ENCODE data around the gene CASP3.
A peak's percentile ranks its signal among the peaks of the same experiment; 100 is the strongest.
"Not testable (repeated sequence)": the region's sequence is repeated elsewhere in the genome, so short reads cannot be mapped to it uniquely, and the experiment has no call there.

CASP3 gene

DNA sequence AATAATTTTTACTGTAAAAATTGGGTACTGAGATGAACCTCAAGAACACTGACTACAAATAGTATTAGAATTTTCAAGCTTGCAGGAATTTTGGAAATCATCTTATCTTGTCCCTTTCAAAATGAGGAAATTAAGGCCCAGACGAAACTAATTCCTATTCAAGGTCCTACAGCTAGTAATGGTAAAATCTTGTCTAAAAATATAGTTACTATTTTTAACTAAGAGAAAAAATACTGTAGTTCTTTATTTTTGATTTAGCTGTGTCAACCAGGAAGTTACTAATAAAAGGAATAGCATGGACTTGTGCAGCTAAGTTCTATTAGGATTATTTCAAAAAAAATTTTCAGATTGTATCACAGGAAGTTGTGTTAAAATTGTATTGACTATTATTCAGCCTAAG lies 13.0 kb upstream of the CASP3 start:
- DNase-seq, result no peak

DNA sequence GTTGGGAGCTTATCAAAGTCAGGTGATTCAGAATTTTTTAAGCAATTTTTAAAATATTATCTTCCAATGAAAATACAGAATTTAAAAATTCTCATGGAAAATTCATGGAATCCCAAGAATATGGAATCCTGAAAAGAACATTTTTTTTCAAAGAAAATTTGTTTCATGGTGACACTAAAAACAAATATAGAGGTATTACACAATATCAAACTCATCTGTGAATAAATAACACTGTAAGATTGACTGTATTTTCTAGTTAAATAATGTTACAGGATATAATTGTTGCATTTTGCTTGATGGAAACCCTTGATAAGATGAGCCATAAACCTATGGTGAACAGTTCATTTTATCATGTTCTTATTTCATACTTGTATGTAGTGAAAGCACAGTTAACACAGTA lies 11.7 kb upstream of the CASP3 start:
- DNase-seq, result no peak

DNA sequence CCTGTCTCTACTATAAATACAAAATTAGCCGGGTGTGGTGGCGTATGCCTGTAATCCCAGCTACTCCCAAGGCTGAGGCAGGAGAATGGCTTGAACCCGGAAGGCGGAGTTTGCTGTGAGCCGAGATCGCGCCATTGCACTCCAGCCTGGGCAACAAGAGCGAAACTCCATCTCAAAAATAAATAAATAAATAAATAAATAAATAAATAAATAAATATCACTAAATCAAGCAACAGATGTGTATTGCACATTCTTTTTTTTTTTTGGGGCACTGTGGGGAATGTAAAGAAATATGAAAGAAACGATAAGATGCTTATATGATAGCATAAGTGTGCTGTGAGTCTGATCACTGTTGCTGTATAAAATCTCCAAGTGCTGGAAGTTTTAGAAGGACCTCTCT lies 8.6 kb upstream of the CASP3 start:
- not testable (repeated sequence) for DNase-seq

DNA sequence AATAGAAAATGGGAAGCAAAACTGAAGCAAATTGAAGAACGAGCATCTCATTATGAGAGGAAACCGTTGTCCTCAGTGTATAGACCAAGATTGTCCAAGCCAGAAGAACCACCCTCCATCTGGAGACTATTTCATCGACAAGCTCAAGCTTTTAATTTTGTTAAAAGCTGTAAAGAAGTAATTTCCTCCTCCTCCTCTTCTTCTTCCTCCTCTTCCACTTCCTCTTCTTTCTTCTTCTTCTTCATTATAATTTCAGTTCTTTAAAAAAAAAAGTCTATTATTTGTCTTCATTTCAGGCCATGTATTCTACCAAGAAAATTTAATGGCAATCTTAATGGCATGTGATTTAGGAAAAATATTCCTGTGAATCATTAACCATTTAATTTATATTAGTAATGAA lies 7.9 kb upstream of the CASP3 start:
- DNase-seq, result no peak

DNA sequence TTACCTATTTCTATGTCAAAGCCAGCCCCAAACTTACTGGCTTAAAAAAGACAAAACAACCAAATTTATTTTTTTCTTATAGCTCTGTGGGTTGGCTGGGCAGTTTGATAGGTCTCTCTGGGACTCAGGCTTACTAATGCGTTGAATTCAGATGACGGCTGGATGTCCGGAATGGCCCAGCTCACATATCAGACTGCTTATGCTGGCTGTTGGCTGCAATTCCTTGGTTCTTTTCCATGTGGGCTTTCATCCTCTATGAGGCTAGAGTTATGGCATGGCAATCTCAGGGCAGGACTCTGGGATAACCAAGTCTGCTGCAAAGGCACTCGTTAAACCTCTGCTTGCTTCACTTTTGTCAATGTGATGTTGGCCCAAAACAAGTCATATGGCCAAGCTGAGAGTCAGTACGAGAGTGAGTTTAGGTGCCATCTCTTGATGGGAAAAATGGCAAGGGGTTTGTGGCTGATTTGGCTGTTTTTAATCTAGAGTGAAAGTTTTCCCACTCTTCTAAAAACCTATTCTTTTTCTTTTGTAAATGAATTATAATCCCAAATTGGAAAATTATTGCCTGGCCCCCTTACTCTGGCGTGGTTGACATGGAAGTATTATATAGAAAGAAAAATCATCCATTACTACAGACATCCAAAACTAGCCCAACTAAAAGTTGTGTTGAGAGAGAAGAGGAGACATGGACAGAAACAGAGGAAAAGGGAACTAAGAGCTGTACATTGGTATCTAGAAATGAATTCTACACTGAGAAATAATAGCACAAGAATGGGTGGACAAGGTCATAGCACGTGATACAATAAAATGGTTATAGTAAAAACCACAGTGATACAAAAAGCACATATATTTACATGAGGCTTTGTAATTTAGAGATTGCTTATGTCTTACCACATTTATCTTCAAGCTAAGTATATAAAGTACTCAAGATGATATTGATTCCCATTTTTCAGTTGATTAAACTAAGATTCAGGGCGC lies 6.9 kb upstream of the CASP3 start:
- no peak for DNase-seq

DNA sequence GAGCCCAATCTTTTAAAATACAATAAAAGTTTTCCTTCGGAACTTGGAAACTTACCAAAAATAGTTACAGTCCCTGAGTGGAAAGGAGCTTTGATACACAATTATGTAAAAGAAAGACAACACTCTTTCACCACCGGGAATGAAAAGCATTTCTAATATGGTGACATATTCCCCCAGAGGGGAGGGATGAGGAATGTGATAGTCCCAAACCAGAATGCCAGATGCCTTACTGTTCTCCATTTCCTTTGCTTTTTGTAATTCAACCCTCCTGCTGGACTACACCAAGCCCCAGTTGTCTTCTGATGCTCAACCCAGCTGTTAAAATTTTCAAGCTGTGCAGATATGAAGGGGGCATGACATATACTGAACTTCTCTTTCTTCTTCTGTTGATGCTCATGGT lies 4.4 kb upstream of the CASP3 start:
- DNase-seq, result no peak

DNA sequence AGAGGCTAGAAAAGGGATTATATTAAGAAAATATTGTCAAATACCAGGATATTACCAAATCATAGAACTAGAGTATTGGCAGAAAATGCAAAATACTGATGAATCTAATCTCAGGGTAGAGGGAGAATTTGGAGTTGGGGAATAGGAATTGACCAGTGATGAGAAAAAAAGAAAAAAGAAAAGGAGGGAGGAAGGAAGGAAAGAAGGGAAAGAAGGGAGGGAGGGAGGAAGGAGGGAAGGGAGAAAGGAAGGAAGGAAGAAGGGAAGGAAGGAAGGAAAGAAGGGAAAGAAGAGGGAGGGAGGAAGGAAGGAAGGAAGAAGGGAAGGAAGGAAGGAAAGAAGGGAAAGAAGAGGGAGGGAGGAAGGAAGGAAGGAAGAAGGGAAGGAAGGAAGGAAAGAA lies 3.4 kb upstream of the CASP3 start:
- DNase-seq, result not testable (repeated sequence)

DNA sequence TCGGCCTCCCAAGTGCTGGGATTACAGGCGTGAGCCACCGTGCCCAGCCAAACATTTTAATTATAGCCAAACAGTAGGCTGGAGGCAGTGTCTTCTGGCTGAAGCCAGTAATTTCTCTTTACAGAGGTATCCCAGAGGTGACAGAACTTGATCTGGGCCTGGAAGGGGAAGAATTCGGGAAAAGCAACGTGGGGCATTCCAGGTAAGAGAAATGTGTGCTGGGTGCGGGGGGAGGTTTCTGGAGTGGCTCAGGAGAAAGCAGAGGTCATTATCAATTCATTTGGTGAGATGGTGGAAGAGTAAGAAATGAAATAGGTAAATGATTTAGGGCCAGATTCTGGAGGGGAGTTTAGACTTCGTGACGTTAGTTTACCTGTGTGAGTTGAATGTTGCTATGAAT lies 2.7 kb upstream of the CASP3 start:
- DNase-seq, result no peak

DNA sequence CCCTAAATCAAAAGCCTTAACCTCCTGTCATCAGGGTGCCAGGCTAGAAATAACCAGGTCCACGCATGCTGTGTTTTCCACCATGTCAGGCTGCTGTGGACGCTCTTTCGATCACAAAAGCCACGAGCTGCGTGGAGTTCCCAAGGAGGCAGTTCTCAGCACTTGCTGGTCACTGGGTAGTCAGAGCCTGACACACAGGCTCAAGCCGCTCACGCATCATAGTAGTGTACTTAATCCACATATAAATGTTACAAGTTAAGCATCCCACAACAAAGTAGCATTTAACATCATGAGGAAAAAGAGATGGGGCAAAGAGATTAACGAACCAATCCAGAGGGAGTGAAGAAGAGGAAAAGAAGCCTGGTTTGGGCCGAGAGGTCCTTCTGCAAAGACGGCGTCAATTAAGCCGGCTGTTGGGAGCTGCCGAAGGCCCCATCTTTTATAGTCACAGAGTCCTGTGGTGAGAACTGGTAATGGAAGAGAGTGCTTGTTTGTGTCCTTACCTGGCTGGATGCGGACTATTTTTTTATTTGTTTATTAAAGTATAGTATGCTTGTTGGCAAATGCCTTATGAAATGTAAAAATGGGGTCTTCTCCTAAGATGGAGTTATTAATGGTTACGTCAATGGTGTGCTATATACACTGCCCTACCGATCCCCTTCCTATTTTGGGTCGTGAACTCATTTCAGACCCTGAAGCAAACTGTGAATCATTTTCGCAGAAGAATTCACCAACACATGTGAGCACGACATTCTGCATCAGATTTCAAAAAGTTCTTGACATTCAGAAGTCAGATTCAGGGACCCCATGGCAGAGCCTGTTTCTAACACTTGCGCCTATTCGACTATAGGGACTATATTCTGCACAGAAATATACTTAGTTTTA lies 966 bp upstream of the CASP3 start:
- no peak for DNase-seq

DNA sequence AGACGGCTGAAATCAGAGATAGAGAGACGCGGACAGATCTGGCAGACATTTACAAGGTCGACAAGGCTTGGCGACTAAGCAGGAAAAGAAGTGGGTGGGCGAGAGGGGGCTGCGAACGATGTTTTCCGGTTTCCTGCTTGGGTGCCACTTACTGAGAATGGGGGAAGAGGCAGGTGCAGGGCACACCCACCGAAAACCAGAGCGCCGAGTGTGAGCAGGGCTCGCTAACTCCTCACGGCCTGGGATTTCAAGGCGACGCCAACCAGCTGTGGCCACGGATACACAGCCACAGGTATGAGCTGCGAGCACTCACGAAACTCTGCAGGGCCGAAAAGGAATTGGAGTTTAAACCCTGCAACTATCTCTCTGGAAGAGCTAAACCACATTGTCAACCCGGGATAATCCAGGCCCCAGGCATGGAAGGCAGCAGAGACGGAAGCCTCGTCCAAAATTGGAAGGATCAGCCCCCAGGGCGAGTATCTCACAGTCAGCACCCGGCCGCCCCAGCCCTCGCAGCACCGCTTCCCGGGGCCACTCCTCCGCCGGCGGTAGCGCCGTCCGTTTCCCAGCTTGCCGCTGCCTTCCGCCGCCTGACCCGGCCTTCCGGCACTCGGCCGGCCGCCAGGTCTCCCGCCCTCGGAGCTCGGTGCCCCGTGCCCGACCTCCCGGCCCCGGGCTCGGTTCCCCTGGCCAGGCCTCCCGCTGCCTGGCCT lies 778 bp downstream of the CASP3 start:
- peak; percentile 80 for DNase-seq

DNA sequence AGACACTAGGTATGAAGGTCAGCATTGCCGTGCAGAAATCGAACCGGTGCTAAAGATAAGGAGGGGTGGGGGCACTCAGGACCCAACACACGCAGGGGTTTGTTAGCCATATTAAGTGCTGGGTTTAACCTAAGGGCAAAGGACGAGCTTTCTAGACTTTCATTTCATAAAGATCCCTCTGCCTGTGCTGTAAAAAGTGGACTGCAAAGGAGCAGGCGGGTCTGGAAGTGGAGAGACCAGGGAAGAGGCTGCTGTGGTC lies 1.3 kb downstream of the CASP3 start:
- no peak for DNase-seq

DNA sequence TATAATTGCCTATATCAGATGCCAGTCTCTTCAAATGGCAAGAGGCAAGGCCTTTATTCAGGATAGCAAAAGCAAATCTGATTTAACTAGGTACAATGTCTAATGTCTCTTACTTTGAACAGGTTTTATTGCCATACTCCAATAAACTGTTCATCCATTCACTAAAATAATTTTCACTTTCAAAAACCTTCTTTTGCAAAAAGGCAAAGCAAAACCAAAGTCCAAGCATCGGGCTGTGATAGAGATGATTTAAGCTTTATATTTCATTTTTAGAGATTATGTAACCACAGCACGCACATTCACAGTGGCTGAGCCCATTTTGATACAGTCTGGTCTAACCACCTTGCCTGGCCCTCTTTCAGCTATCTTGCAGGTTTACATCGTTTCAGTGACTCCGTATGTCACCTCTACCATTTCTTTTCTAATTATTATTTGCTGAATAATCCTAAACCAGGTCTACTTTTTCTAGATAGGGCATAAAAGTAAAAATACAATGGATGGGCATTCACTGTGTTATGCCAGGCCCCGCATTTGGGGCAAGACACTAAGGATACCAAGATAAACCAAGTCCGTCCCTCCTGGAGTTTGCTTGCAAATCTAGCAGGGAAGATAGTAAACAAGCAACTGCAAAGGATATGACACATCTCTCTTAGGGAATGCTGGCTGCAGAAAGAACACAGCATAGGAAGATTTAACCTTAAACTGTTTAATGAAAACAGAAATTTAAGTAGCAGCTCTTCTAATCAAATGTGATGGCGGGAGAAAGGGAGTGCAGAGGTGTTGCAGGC lies 1.8 kb downstream of the CASP3 start:
- DNase-seq, result no peak

DNA sequence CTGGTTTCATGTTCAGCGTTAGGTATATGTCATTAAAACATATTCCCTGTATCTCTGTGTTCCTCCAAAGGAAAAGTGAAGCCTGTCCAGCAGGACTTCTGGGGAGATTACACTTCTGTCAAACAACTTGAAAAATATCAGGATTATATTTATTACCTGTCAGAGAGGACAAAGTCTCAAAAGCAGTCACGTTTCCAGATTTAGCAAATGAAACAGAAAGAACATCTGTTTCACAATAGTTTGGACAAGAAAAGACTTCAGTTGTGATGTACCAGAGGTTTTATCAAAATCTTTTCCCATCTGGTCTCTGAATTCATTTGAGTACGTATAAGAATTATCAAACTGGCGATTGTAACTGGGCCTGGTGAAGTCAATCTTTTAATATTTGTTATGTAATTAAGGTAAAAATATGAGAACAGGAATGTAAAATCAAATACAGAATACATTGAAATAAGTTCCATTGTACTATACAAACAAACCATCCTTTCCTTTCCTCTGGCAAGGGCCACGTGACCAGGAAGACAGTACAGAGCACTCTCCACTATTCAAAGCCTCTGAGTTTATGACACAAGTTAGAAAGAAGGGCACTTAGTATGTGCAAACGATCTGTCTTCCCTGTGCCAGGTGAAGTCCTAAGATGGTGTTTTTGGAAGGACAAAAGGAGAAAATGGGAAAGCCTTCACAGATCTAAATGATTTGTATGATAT lies 3.2 kb downstream of the CASP3 start:
- DNase-seq, result no peak

DNA sequence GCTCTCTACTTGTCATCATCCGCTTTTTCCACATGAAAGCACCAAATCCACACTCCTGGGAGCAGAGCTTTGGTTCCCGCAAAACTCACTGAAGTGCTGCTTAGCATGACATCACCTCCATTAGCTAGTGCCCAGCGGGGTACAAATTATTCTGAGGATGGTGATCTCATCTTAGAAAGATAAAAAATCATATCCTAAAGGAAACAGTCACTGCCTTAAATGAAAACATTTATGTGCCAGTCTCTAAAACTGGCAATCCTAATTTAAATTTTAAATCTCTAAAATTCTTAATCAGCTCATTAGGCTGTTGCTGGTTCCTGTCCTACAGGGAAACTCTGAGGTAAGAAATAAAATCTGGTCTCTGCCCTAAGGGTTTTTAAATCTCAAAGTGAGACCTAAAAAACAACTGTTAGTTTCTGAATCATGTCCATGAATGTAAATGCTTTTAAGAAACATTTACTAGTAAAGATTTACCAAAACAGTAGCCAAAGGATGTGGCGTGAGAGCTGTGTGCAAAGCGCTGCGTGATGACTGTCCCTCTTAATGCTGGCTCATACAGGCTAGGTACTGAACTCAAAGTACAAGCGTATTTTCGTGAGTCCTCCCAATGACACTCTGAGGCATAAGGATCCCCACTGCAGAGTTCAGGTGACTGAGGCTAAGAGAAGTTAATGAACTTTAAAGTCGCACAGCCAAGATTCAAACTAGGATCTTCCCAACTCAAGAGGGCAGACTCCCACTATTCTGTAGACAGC lies 4.5 kb downstream of the CASP3 start:
- DNase-seq, result peak; percentile 49

DNA sequence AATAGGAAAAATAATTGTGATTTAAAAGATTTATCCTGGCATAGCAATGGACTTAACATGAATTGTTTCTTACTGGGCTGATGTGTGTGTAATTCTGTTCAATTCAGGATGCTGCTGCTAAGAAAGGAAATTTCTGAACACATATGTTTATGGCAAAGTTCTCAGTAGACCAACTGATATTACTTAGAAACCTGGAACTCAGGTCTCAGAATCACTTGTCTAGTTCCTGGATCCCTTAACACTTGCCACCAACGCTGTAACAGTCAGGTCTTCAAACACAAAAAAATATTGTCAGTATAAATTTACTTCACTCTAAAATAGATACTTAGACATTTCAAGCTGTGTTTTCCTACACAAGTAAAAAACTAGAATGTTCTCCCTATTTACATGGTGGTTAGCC lies 5.5 kb downstream of the CASP3 start:
- peak; percentile 10 for DNase-seq

DNA sequence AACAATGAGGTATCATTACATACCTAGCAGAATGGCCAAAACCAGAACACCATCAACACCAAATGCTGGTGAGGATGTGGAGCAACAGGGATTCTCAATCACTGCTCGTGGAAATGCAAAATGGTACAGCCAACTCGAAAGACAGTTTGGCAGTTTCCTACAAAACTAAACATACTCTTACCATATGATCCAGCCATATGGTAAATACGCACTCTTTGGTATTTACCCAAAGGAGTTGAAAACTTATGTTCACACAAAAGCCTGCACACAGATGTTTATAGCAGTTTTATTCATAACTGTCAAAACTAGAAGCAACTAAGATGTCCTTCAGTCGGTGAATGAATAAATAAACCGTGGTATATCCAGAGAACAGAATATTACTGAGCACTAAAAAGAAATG lies 7.8 kb downstream of the CASP3 start:
- DNase-seq, result no peak

DNA sequence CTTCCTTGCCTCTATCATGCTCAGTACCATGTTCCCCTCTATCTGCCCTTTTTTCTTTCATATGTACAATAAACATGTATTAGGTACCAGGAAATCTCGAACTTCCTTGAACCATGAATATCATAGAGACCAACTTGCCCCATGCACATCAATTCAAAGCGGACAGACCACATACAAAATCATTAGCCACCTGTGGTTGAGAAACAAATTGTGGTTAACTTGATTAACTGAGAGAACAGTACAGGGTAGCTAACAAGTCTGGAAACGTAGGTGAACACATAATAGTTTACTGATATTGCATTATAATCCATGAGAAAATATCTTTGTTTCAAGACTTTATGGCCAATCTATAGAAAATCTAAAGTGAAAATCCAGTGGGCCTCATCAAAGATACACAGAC lies 8.2 kb downstream of the CASP3 start:
- DNase-seq, result no peak

DNA sequence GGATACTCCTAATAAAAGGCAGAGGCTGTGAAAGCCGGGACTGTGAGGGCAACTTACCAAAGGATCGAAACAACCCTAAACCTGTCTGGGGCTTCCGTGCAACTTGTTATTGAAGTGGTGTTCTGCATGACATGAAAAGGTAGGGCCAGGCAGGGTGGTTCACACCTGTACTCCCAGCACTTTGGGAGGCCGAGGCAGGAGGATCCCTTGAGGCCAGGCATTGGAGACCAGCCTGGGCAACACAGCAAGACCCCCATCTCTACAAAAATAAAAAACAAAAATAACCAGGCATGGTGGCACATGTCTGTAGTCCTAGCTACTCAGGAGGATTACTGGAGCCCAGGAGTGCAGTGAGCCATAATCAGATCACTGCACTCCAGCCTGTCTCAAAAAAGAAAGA lies 12.3 kb downstream of the CASP3 start:
- no peak for DNase-seq

DNA sequence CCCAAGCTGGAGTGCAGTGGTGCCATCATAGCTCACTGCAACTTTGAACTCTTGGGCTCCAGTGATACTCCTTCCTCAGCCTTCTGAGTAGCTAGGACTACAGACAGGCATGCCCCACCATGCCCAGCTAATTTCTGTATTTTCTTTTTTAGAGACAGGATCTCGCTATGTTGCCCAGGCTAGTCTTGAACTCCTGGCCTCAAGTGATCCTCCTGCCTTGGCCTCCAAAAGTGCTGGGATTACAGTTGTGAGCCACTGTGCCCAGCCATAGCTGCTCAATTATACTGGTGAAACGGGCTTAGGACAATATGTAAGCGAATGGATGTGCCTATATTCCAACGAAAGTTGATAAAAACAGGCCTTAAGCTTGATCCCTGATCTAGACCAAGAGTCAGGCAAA lies 13.1 kb downstream of the CASP3 start:
- DNase-seq, result no peak

DNA sequence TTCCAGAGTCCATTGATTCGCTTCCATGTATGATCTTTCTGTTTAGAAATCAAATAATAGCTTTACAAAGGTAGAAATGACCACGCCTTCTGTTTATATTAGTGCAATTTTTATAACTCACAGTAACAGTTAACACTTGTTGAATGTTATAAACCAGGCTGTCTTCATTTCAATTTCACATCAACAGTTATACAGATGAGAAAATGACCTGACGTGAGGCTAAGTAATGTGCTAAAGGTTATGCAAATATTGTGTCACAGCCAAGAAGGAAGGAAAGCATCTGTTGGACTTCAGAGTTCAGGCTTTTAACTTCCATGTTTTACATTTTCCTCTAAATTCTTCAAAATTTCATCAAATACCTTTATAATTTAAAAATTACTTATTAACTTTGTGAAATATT lies 13.9 kb downstream of the CASP3 start:
- no peak for DNase-seq

DNA sequence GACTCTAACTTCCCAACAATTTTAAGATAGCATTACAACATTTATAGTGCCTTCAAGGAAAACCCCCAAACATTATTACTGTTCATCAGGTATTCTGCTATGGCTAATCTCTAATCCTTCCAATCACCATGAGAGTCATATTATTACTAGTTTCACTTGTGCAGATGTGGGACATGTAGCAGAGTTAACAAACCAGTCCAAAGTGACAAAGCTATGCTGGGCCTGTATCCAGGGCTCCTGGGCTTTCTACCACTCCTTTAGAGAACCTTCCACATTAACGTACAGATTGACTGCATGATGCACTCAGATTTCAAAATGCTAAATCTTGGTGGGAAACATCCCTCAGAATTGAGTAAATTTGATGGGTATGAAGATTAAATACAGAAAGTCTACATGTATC lies 16.4 kb downstream of the CASP3 start:
- no peak for DNase-seq

All from retina (tissue), 1 donor.